Panc1 (cell line): ENCODE data around the gene MRPS27. TPM values are rescaled to one million over a fixed set of nuclear protein-coding genes. Genes with fewer than 3 reads are reported as not detected.

Experiments used
- ATAC-seq: fragments of 200-7000 bp; cut with Tn5 transposase; 2 replicates; pipeline ENCODE4 v1.9.1; 2020; ENCODE audit warnings: mild to moderate bottlenecking, moderate library complexity
- BruUV-seq: library from RNA; stranded (reverse); fragments of 400-500 nt; replicated peaks from 2 replicates; lab custom pipeline; 2021; lab: Mats Ljungman, UMichigan
- CTCF ChIA-PET: fragments of 300-600 bp; sonication (Branson Sonifier 250); formaldehyde crosslinking; loops from one replicate; lab custom pipeline; 2022; ENCODE audit warnings: antibody characterized with exemption; lab: Charles Lee
- POLR2A ChIA-PET: fragments of 300-600 bp; sonication (Branson Sonifier 250); formaldehyde crosslinking; loops from one replicate; lab custom pipeline; 2022; ENCODE audit warnings: antibody characterized with exemption; lab: Charles Lee
- DNase-seq: peaks from one replicate; pipeline ENCODE4 v3.0.0-alpha.2; 2010; ENCODE audit warnings: low read depth, low spot score
- H3K27ac ChIP-seq: 2 replicates; pipeline ENCODE4 v1.5.1; 2011; ENCODE audit warnings: mild to moderate bottlenecking, low read length, inconsistent platforms
- H3K27me3 ChIP-seq: fragments of 200-500 bp; sonication (Bioruptor generic); 2 replicates; pipeline ENCODE4 v1.6.0; 2014; ENCODE audit warnings: low read length, inconsistent platforms; ENCODE audit not compliant: control insufficient read depth, insufficient read depth
- H3K36me3 ChIP-seq: fragments of 200-500 bp; sonication (Bioruptor generic); 2 replicates; pipeline ENCODE4 v1.5.1; 2014; ENCODE audit warnings: inconsistent platforms, mild to moderate bottlenecking, low read length, moderate library complexity; ENCODE audit not compliant: control insufficient read depth, insufficient read depth
- H3K4me1 ChIP-seq: 2 replicates; pipeline ENCODE4 v1.5.1; 2011; ENCODE audit warnings: inconsistent platforms, mild to moderate bottlenecking, low read length, moderate library complexity; ENCODE audit not compliant: control insufficient read depth, insufficient read depth
- H3K4me3 ChIP-seq, 2 experiments: 2 replicates each; pipeline ENCODE4 v1.5.1; 2011 to 2012; ENCODE audit warnings: low read depth in 2 of 2, low read length in 2 of 2, mild to moderate bottlenecking in 2 of 2, inconsistent platforms in 1 of 2, moderate library complexity in 1 of 2
- H3K9me3 ChIP-seq: fragments of 200-500 bp; sonication (Bioruptor generic); 2 replicates; pipeline ENCODE4 v1.5.1; 2014; ENCODE audit warnings: low read depth, mild to moderate bottlenecking, inconsistent platforms, low read length, moderate library complexity; ENCODE audit not compliant: control insufficient read depth, insufficient read depth
- CTCF ChIP-seq: fragments of 450-650 bp; IDR thresholded peaks from 2 replicates; pipeline ENCODE4 v1.5.1; 2017; ENCODE audit warnings: mild to moderate bottlenecking
- POLR2AphosphoS5 ChIP-seq: IDR thresholded peaks from 2 replicates; pipeline ENCODE4 v1.6.1; 2012; ENCODE audit warnings: mild to moderate bottlenecking, low read depth, low read length, moderate library complexity
- REST ChIP-seq, 2 experiments: IDR thresholded peaks; 2 replicates each; pipeline ENCODE4 v1.6.1; 2011 to 2012; ENCODE audit warnings: low read depth in 2 of 2, control low read depth in 1 of 2, low read length in 1 of 2, mild to moderate bottlenecking in 1 of 2, moderate library complexity in 1 of 2; ENCODE audit not compliant: insufficient read depth in 1 of 2
- SIN3A ChIP-seq: IDR thresholded peaks from 2 replicates; pipeline ENCODE4 v1.6.1; 2012; ENCODE audit warnings: low read depth, mild to moderate bottlenecking, low read length, moderate library complexity, borderline replicate concordance; ENCODE audit not compliant: insufficient read depth
- TCF7L2 ChIP-seq: IDR thresholded peaks from 2 replicates; pipeline ENCODE4 v1.6.1; 2011; ENCODE audit warnings: mild to moderate bottlenecking, low read depth, low read length, inconsistent platforms
- in situ Hi-C: cut with HindIII; loops from 2 replicates; pipeline ENCODE4 v1.10.0; 2016; ENCODE audit warnings: low sequenced_read_pairs, low pct_unique_long_range_greater_than_20kb
- intact Hi-C: fragments of 100-400 bp; cut with micrococcal nuclease; formaldehyde crosslinking; loops from one replicate; pipeline ENCODE4 v1.10.0; 2022; ENCODE audit not compliant: unreplicated experiment
- total RNA-seq: library from RNA; stranded (reverse); gene quantifications from one replicate; pipeline ENCODE4 v1.2.1, GENCODE V29; 2021; ENCODE audit not compliant: unreplicated experiment

MRPS27 gene
- total RNA-seq, 1 experiment from 2014 or later = 67.2 TPM

- H3K4me3 ChIP-seq = no peak overlapping the region
- no peak for DNase-seq
- intact Hi-C loops (no loop called here), in situ Hi-C loops (no loop called here)
- H3K4me1 ChIP-seq = no peaks in the 10 kb centered on the region
- ATAC-seq = peak; percentile 66
- ChIA-PET CTCF (no interaction called here), POLR2A (no interaction called here)
- no peaks in the 10 kb centered on the region for H3K27me3 ChIP-seq
- no peak for TF ChIP-seq TCF7L2
- TF ChIP-seq REST (IDR thresholded peaks at IDR 0.05; ENCODE audit: insufficient read depth in 1 of 2, low read depth in 2 of 2, low read length in 1 of 2) = no peak
- no peak for TF ChIP-seq SIN3A
- TF ChIP-seq POLR2AphosphoS5 = no peak
- TF ChIP-seq CTCF = no peak
- H3K27ac ChIP-seq = no peak overlapping the region
- BruUV-seq = no TSS peak
- H3K36me3 ChIP-seq = peaks cover 6% of the 10 kb centered on the region; the same call in 1 of the 2 replicates
- H3K9me3 ChIP-seq = no peaks in the 10 kb centered on the region
These were observed 109.0 kb downstream of the MRPS27 start for GRCh38 chr5:72210888-72211678.

GRCh38 chr5:72209147-72210115, 110.6 kb downstream of the MRPS27 start:
- in situ Hi-C loops (no loop called here), intact Hi-C loops (no loop called here)
- Histone ChIP-seq H3K27ac (no peak overlapping the region), H3K27me3 (no peaks in the 10 kb centered on the region), H3K4me1 (no peaks in the 10 kb centered on the region), H3K4me3 (no peak overlapping the region), H3K9me3 (no peaks in the 10 kb centered on the region), H3K36me3 (peaks cover 6% of the 10 kb centered on the region; the same call in 1 of the 2 replicates)
- ChIA-PET CTCF (interaction anchor here (0.6 kb wide), 1 partner anchor 17 kb away, joined by 3 read pairs; no protein-coding TSS in a partner anchor), POLR2A (interaction anchor here (0.5 kb wide), 1 partner anchor 107 kb away, joined by 3 read pairs; no protein-coding TSS in a partner anchor)
- ATAC-seq (no peak), DNase-seq (no peak)
- BruUV-seq = no TSS peak
- TF ChIP-seq REST (IDR thresholded peaks at IDR 0.05; ENCODE audit: insufficient read depth in 1 of 2, low read depth in 2 of 2, low read length in 1 of 2) (no peak), SIN3A (no peak), CTCF (no peak), POLR2AphosphoS5 (no peak), TCF7L2 (no peak)
